ENCODE results near the gene SLC24A3.

DNA sequence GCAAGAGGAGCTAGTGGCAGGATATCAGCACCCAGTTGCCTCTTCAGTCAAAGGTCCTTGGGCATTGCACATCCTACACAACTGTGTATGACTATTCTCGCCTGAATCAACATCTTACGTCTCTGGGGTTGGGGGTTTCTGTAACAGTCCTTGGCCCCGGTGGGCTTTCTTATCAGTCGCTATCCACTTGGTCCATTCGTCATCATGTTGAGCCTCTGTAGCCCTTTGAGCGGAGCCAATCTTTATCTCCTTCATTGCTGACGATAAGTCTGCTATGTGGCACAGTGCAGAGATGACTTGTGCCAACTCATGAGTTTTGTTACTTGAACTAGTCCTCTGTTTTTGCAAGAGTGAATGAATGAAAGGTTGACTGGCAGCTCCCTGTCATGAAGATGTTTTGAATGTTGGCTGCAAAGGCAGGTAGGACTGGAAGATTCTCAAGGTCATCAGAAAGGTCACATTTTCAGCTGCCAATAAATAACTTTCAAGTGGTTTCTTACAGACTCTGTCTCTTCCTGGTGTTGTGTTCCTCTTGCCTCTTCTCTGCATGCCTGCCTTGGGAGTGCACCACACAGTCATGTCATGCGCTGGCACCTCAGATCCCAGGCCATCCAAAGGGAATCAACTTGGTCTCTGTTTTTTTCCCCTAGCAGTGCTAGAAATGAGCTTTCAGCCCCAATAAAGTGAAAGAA is 238.9 kb downstream of the SLC24A3 start:
- TF ChIP-seq CTCF (conservative IDR thresholded peaks at IDR 0.05) (no peak), EZH2 (IDR thresholded peaks at IDR 0.05; ENCODE audit: low read depth) (no peak)

All from PC-9 (cell line).